HG03139 (cell line): Measurements from ENCODE around the gene IL21R.
A peak's percentile ranks its signal among the peaks of the same experiment; 100 is the strongest.
"Not testable (repeated sequence)": the region's sequence is repeated elsewhere in the genome, so short reads cannot be mapped to it uniquely, and the experiment has no call there.

ENCODE experiments used
- ATAC-seq: cut with Tn5 transposase; IDR thresholded peaks from one replicate; pipeline ENCODE4 v1.9.1; 2021; ENCODE audit not compliant: unreplicated experiment

IL21R gene

GRCh38 chr16:27400751-27401620, 988 bp upstream of the IL21R start:
- ATAC-seq: no peak

GRCh38 chr16:27402569-27402963, 592 bp downstream of the IL21R start:
- ATAC-seq: no peak

GRCh38 chr16:27402964-27403600, 1.1 kb downstream of the IL21R start:
- no peak for ATAC-seq

- ATAC-seq: no peak
These were observed 1.6 kb downstream of the IL21R start for GRCh38 chr16:27403601-27403992.

- ATAC-seq: no peak
These were observed 2.3 kb downstream of the IL21R start for GRCh38 chr16:27404163-27404823.

GRCh38 chr16:27405546-27406451, 3.8 kb downstream of the IL21R start:
- ATAC-seq: no peak

GRCh38 chr16:27406511-27407128, 4.6 kb downstream of the IL21R start:
- ATAC-seq: no peak

GRCh38 chr16:27407133-27407532, 5.2 kb downstream of the IL21R start:
- ATAC-seq: no peak

GRCh38 chr16:27408012-27408601, 6.1 kb downstream of the IL21R start:
- ATAC-seq: peak; percentile 36

- peak; percentile 22 for ATAC-seq
These were observed 6.6 kb downstream of the IL21R start for GRCh38 chr16:27408602-27409031.

GRCh38 chr16:27409958-27410357, 8.0 kb downstream of the IL21R start:
- ATAC-seq: not testable (repeated sequence)

- ATAC-seq: no peak
These were observed 8.8 kb downstream of the IL21R start for GRCh38 chr16:27410761-27411160.

GRCh38 chr16:27413956-27414355, 12.0 kb downstream of the IL21R start:
- no peak for ATAC-seq

- ATAC-seq: no peak
These were observed 12.9 kb downstream of the IL21R start for GRCh38 chr16:27414788-27415431.

- no peak for ATAC-seq
These were observed 15.2 kb downstream of the IL21R start for GRCh38 chr16:27417047-27417671.

- no peak for ATAC-seq
These were observed 20.2 kb downstream of the IL21R start for GRCh38 chr16:27421961-27422740.

GRCh38 chr16:27424772-27425498, 23.0 kb downstream of the IL21R start:
- ATAC-seq: no peak

- ATAC-seq: no peak
These were observed 24.0 kb downstream of the IL21R start for GRCh38 chr16:27425961-27426360.
